Esophagus squamous epithelium (tissue), 5 donors: Measurements from ENCODE around the gene PLA2G2D. TPM values are rescaled to one million over a fixed set of nuclear protein-coding genes. Genes with fewer than 3 reads are reported as not detected.

Experiments
- DNase-seq: peaks from one replicate; lab custom pipeline; 2025; lab: John Stamatoyannopoulos, UW
- H3K27ac ChIP-seq, 4 donors: fragments of 200-600 bp; sonication (generic); one replicate each; pipeline ENCODE4 v1.5.1; 2016 to 2019; ENCODE audit warnings: mild to moderate bottlenecking in 1 of 4
- H3K27me3 ChIP-seq, 4 donors: fragments of 200-600 bp; sonication (generic); 1 replicate in 3 of 4; 2 replicates in 1 of 4; pipeline versions ENCODE4 v1.5.1 to v1.6.0; 2017 to 2021; ENCODE audit warnings: antibody characterized with exemption in 1 of 4
- H3K36me3 ChIP-seq, 3 donors: fragments of 200-600 bp; sonication (generic); one replicate each; pipeline ENCODE4 v1.5.1; 2016 to 2019
- H3K4me1 ChIP-seq, 3 donors: fragments of 200-600 bp; sonication (generic); one replicate each; pipeline ENCODE4 v1.5.1; 2017 to 2019
- H3K4me3 ChIP-seq, 4 donors: fragments of 200-600 bp; sonication (generic); 1 replicate in 3 of 4; 2 replicates in 1 of 4; pipeline ENCODE4 v1.5.1; 2016 to 2019; ENCODE audit warnings: mild to moderate bottlenecking in 2 of 4, moderate library complexity in 1 of 4
- H3K9me3 ChIP-seq, 3 donors: fragments of 200-600 bp; sonication (generic); one replicate each; pipeline ENCODE4 v1.5.1; 2016 to 2019
- POLR2A ChIP-seq, 4 donors: fragments of 450-650 bp; IDR thresholded peaks; one replicate each; pipeline ENCODE4 v1.6.1; 2017; ENCODE audit warnings: antibody characterized with exemption in 4 of 4, mild to moderate bottlenecking in 4 of 4, moderate library complexity in 3 of 4
- WGBS, 2 donors: methylation state at CpG; one replicate each; pipeline ENCODE4 v1.1.5; 2018; 5-methylcytosine and 5-hydroxymethylcytosine counted together
- intact Hi-C: fragments of 100-400 bp; cut with DNase I; formaldehyde crosslinking; loops from one replicate; pipeline ENCODE4 v1.15.0; 2022
- total RNA-seq, 4 donors: library from RNA; depleted of rRNA; stranded (reverse); fragments of >200 nt; gene quantifications; one replicate each; pipeline ENCODE4 v1.1.0, GENCODE V29; 2016
- TF ChIP-seq, protein P1 (sequence below), 6 experiments: fragments of 450-650 bp in 4 of 6; fragments of 200-600 bp in 2 of 6; sonication (generic) in 2 of 6; IDR thresholded peaks; one replicate each; pipeline ENCODE4 v1.5.1; 2016 to 2019; ENCODE audit warnings: antibody characterized with exemption in 6 of 6, mild to moderate bottlenecking in 4 of 6, moderate library complexity in 4 of 6
- donor health status: DM: yes; HTN: yes; CAD: no.

The PLA2G2D gene
- total RNA-seq, 4 donors from 2014 or later: 0.19 TPM; not detected in 3

DNA sequence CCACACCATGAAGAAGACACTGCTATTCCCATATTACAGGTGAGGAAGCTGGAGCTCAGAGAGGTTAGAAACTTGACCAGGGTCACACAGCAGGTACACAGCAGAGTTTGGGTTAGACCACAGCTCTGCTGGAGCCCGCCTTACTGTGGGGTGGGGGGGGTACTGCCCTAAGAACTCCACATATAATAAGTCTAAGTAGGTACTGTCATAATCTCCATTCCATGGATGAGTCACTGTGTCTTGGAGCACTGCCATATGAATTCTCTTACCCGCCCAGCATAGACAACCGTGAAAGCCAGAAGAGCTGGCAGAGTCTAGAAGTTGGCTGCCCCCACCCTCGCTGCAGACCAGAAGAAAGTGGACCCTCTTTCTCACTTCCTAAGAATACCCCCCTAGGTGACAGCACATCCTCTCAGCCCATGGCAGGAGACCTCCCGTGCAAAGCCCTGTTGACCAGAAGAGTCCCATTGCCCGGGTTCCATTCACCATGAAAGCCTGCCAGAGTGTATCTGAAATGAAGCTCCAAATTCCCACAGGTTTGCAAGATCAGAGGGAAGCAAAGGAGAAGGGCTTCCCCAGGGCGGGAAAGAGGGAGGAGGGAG lies 5.2 kb upstream of the PLA2G2D start:
- Histone ChIP-seq H3K4me1 (peaks cover 10 to 19% (median 10%) of the 10 kb centered on the region in 3 donors), H3K27ac (no peak overlapping the region), H3K4me3 (no peak overlapping the region), H3K27me3 (peaks cover 0 to 16% (median 0%) of the 10 kb centered on the region in 4 donors), H3K9me3 (no peaks in the 10 kb centered on the region), H3K36me3 (no peaks in the 10 kb centered on the region)
- intact Hi-C loops: no loop called here
- no peak for TF ChIP-seq POLR2A (IDR thresholded peaks at IDR 0.05)
- TF ChIP-seq, protein P1, sequence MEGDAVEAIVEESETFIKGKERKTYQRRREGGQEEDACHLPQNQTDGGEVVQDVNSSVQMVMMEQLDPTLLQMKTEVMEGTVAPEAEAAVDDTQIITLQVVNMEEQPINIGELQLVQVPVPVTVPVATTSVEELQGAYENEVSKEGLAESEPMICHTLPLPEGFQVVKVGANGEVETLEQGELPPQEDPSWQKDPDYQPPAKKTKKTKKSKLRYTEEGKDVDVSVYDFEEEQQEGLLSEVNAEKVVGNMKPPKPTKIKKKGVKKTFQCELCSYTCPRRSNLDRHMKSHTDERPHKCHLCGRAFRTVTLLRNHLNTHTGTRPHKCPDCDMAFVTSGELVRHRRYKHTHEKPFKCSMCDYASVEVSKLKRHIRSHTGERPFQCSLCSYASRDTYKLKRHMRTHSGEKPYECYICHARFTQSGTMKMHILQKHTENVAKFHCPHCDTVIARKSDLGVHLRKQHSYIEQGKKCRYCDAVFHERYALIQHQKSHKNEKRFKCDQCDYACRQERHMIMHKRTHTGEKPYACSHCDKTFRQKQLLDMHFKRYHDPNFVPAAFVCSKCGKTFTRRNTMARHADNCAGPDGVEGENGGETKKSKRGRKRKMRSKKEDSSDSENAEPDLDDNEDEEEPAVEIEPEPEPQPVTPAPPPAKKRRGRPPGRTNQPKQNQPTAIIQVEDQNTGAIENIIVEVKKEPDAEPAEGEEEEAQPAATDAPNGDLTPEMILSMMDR (IDR thresholded peaks at IDR 0.05): no peak
- 14 to 16% methylated on average over 4 to 7 of the region's 7 CpGs for WGBS, 2 donors
- DNase-seq: no peak

DNA sequence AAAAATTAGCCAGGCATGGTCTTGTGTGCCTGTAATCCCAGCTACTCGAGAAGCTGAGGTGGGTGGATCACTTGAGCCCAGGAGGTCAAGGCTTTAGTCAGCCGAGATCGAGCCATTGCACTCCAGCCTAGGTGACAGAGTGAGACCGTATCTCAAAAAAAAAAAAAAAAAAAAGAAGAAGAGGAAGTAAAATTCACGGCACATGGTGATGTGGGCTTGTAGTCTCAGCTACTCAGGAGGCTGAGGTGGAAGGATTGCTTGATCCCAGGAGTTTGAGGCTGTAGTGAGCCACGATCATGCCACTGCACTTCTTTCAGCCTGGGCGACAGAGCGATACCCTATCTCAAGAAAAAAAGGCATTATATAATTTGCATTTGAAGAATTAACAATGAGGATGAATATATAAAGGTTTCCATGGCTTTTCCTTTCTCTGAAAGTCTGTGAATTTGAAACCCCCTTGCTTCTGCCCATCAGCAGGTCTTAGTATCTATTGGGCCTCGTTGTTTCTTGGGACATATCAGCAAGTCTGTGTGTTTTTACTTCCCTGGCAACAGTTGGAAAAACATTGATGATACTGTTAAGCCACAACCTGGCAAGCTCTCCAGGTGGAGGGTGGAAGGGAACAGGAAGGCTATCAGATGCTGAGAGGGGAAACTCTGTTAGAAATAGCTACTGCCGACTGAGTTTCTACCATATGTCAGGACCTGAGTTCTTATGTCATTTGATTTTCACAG lies 4.6 kb upstream of the PLA2G2D start:
- Histone ChIP-seq H3K27me3 (peaks cover 0 to 16% (median 0%) of the 10 kb centered on the region in 4 donors), H3K4me1 (peaks cover 10 to 19% (median 10%) of the 10 kb centered on the region in 3 donors), H3K27ac (no peak overlapping the region), H3K9me3 (no peaks in the 10 kb centered on the region), H3K36me3 (no peaks in the 10 kb centered on the region), H3K4me3 (no peak overlapping the region)
- TF ChIP-seq POLR2A (IDR thresholded peaks at IDR 0.05): no peak
- DNase-seq: no peak
- intact Hi-C loops: no loop called here
- 58 to 60% methylated on average over 10 of the region's 10 CpGs for WGBS, 2 donors

DNA sequence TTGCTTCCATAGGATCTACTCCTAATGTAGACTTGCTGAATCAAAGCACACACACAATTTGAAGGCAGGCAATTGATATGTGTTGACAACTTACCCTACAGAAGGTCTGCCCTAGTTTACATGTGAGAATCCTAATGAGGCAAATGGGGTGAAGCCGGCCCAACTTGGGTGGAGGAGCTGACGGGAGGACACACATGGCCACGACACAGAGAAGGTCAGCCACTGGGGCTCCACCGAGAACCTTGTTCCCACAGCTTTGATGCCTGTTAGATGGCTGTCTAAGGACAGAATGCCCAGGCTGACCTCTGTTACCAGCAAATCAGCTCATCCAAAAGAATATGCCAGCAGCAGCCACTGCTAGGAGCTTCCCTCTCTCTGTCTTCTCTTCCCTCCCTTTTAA lies 1.5 kb upstream of the PLA2G2D start:
- TF ChIP-seq, protein P1 (IDR thresholded peaks at IDR 0.05): no peak
- no peak for TF ChIP-seq POLR2A (IDR thresholded peaks at IDR 0.05)
- intact Hi-C loops: no loop called here
- Histone ChIP-seq H3K27me3 (peaks cover 0 to 16% (median 0%) of the 10 kb centered on the region in 4 donors), H3K27ac (no peak overlapping the region), H3K4me3 (no peak overlapping the region), H3K4me1 (peaks cover 10 to 19% (median 10%) of the 10 kb centered on the region in 3 donors), H3K9me3 (no peaks in the 10 kb centered on the region), H3K36me3 (no peaks in the 10 kb centered on the region)
- 88 to 100% methylated on average over 4 of the region's 4 CpGs for WGBS, 2 donors
- no peak for DNase-seq

DNA sequence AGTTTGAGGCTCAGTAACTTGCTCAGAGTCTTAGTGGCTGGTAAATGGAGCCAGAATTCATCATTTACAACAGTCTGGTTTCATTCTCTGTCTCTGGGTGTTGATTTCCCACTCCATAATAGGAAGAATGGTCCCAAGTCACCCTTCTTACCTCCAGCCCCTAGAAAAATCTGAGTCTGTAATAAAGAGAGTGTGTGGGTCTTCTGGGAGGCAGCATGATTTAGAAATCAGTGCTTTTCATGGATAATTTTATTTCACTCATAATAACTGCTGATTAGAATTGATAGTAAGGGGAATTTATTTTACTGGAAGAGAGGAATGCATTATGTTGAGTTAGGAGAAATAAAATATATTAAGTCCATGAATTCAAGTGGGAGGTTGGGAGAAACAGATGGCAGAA lies 2.1 kb downstream of the PLA2G2D start:
- no peak for DNase-seq
- no peaks in the 10 kb centered on the region for H3K4me1 ChIP-seq
- no peaks in the 10 kb centered on the region for H3K36me3 ChIP-seq
- no peak overlapping the region for H3K27ac ChIP-seq
- intact Hi-C loops: no loop called here
- H3K27me3 ChIP-seq: peaks cover 0 to 37% (median 0%) of the 10 kb centered on the region in 4 donors
- TF ChIP-seq POLR2A (IDR thresholded peaks at IDR 0.05): no peak
- TF ChIP-seq, protein P1 (IDR thresholded peaks at IDR 0.05): no peak
- H3K4me3 ChIP-seq: no peak overlapping the region
- no peaks in the 10 kb centered on the region for H3K9me3 ChIP-seq

DNA sequence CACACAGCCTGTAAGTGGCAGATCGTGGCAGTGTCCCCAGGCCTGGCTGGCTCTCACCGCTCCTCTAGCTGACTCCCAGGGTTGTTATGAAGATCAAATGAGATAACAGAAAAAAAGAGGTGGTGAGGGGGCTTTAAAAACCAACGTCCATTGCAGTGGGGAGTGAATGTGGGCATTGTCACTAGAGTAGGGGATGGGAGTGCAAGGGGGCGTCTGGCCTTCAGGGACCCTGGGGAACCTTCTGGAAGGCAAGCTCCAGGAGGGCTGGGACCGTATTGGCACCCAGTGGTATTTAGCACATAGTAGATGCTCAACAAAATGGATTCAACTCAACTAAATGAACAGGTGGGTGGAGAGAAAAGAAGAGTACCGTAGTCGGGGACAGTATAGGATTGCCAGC lies 3.4 kb downstream of the PLA2G2D start:
- H3K4me3 ChIP-seq: no peak overlapping the region
- WGBS, 2 donors: 79% methylated on average over 7 of the region's 7 CpGs
- H3K27me3 ChIP-seq: peaks cover 0 to 23% (median 0%) of the 10 kb centered on the region in 4 donors
- TF ChIP-seq, protein P1 (IDR thresholded peaks at IDR 0.05): no peak
- TF ChIP-seq POLR2A (IDR thresholded peaks at IDR 0.05): no peak
- no peak for DNase-seq
- intact Hi-C loops: no loop called here
- H3K36me3 ChIP-seq: no peaks in the 10 kb centered on the region
- H3K4me1 ChIP-seq: peaks cover 0 to 3% (median 0%) of the 10 kb centered on the region in 3 donors
- H3K27ac ChIP-seq: no peak overlapping the region
- H3K9me3 ChIP-seq: no peaks in the 10 kb centered on the region
